Measurements from ENCODE around the gene KLHDC7A. TPM values are rescaled to one million over a fixed set of nuclear protein-coding genes. Genes with fewer than 3 reads are reported as not detected.

KLHDC7A gene
- total RNA-seq, 2 donors from 2014 or later: 0.34 to 0.36 TPM

DNA sequence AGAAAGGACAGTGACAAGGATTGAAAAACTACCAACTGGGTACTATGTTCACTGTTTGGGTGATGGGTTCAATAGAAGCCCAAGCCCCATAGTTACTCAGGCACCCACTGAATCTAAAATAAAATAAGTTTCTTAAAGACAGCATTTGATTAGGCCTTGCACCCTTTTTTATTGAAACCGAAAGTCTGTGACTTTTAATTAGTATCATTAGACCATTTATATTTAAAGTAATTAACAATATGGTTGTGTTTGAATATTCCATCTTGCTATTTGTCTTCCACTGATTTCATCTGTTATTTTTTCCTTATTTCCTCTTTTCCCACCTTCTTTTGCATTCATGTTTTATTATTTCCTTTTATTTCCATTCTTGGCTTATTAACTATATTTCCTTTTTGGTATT lies 27.4 kb downstream of the KLHDC7A start:
- Histone ChIP-seq H3K4me3 (no peak overlapping the region), H3K27ac (no peak overlapping the region), H3K27me3 (replicated peaks; ENCODE audit: insufficient read depth) (no peaks in the 10 kb centered on the region), H3K9me3 (no peaks in the 10 kb centered on the region), H3K36me3 (no peaks in the 10 kb centered on the region), H3K4me1 (replicated peaks) (no peaks in the 10 kb centered on the region)
- TF ChIP-seq POLR2AphosphoS5 (IDR thresholded peaks at IDR 0.05) (no peak), POLR2A (IDR thresholded peaks at IDR 0.05) (no peak)
- TF ChIP-seq, protein P1, sequence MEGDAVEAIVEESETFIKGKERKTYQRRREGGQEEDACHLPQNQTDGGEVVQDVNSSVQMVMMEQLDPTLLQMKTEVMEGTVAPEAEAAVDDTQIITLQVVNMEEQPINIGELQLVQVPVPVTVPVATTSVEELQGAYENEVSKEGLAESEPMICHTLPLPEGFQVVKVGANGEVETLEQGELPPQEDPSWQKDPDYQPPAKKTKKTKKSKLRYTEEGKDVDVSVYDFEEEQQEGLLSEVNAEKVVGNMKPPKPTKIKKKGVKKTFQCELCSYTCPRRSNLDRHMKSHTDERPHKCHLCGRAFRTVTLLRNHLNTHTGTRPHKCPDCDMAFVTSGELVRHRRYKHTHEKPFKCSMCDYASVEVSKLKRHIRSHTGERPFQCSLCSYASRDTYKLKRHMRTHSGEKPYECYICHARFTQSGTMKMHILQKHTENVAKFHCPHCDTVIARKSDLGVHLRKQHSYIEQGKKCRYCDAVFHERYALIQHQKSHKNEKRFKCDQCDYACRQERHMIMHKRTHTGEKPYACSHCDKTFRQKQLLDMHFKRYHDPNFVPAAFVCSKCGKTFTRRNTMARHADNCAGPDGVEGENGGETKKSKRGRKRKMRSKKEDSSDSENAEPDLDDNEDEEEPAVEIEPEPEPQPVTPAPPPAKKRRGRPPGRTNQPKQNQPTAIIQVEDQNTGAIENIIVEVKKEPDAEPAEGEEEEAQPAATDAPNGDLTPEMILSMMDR (IDR thresholded peaks at IDR 0.05): no peak
- intact Hi-C loops (cut with DNase I): no loop called here
- 34% methylated on average over 1 of the region's 1 CpG for WGBS
- no peak for DNase-seq (ENCODE audit: low spot score)

DNA sequence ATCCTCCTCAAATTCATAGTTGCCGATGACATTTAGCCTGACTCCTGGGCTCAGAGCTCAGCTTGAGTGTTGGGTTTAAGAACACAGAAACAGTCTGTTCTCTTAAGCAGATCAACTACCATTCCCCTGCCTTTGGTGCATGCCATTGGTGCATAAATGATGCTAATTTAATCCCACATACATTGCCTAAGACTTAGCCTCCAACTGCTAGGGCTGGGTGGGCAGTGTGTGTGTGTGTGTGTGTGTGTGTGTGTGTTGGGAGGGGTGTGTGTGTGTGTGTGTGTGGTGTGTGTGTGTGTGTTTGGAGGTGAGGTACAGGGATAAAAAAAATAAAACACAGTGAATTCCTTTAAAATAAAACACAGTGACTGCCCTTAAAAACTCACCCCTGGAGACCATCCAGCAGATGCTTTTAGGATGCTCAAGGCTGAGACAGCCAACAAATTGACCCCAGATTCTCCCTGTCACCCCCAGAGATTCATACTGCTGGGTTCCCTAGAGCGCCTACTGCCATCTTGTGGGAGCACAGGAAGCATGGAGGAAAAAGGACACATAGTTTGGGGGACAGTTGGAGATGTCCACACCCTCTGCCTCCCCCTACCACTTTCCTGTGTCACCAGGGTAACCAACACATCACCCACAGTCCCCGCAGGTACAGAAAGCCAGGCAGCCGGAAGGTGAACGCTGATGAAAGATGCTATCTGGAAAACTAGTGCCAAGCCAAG lies 30.6 kb downstream of the KLHDC7A start:
- H3K27me3 ChIP-seq (replicated peaks; ENCODE audit: insufficient read depth): no peaks in the 10 kb centered on the region
- intact Hi-C loops (cut with DNase I): no loop called here
- no peaks in the 10 kb centered on the region for H3K4me1 ChIP-seq (replicated peaks)
- H3K27ac ChIP-seq: no peak overlapping the region
- 61% methylated on average over 5 of the region's 5 CpGs for WGBS
- no peak overlapping the region for H3K4me3 ChIP-seq
- no peaks in the 10 kb centered on the region for H3K36me3 ChIP-seq
- no peak for DNase-seq (ENCODE audit: low spot score)
- no peaks in the 10 kb centered on the region for H3K9me3 ChIP-seq
- TF ChIP-seq, protein P1 (IDR thresholded peaks at IDR 0.05): no peak
- TF ChIP-seq POLR2A (IDR thresholded peaks at IDR 0.05) (no peak), POLR2AphosphoS5 (IDR thresholded peaks at IDR 0.05) (no peak)

DNA sequence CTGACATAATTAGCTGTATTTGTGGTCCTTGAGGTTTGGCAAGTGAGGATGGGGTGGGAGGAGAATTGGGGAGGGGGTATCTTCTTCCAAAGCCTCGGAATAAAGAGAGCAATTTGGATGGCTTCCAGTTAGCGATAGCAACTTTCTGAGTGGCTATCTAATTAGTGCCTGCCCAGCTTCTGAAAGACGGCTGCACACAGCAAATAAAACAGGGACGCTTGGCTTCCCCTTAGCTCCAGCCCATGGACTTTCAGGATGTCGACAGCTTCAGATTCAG lies 31.1 kb downstream of the KLHDC7A start:
- H3K4me3 ChIP-seq: no peak overlapping the region
- DNase-seq (ENCODE audit: low spot score): no peak
- H3K4me1 ChIP-seq (replicated peaks): no peaks in the 10 kb centered on the region
- TF ChIP-seq POLR2A (IDR thresholded peaks at IDR 0.05) (no peak), POLR2AphosphoS5 (IDR thresholded peaks at IDR 0.05) (no peak)
- TF ChIP-seq, protein P1 (IDR thresholded peaks at IDR 0.05): no peak
- 43% methylated on average over 5 of the region's 5 CpGs for WGBS
- H3K9me3 ChIP-seq: no peaks in the 10 kb centered on the region
- no peaks in the 10 kb centered on the region for H3K27me3 ChIP-seq (replicated peaks; ENCODE audit: insufficient read depth)
- H3K27ac ChIP-seq: no peak overlapping the region
- intact Hi-C loops (cut with DNase I): no loop called here
- no peaks in the 10 kb centered on the region for H3K36me3 ChIP-seq

DNA sequence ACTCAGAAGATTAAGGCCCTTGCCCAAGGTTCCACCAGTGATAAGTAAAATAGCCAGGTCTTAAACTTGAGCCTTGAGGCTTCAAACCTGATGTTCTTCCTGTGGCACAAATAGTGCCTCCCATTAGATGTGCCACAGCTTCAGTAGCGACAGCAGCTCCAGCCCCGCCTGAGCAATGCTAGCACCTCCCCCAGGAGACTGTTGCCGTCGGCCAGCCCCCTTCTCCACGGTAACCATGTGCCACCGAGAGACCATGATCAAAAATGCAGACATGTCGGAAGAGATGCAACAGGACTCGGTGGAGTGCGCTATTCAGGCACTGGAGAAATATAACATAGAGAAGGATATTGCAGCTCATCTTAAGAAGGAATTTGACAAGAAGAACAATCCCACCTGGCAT lies 32.2 kb downstream of the KLHDC7A start:
- Histone ChIP-seq H3K27me3 (replicated peaks; ENCODE audit: insufficient read depth) (no peaks in the 10 kb centered on the region), H3K36me3 (no peaks in the 10 kb centered on the region), H3K4me3 (no peak overlapping the region), H3K4me1 (replicated peaks) (no peaks in the 10 kb centered on the region), H3K9me3 (no peaks in the 10 kb centered on the region), H3K27ac (no peak overlapping the region)
- 64% methylated on average over 9 of the region's 9 CpGs for WGBS
- DNase-seq (ENCODE audit: low spot score): no peak
- intact Hi-C loops (cut with DNase I): no loop called here
- TF ChIP-seq, protein P1 (IDR thresholded peaks at IDR 0.05): no peak
- TF ChIP-seq POLR2AphosphoS5 (IDR thresholded peaks at IDR 0.05) (no peak), POLR2A (IDR thresholded peaks at IDR 0.05) (no peak)

DNA sequence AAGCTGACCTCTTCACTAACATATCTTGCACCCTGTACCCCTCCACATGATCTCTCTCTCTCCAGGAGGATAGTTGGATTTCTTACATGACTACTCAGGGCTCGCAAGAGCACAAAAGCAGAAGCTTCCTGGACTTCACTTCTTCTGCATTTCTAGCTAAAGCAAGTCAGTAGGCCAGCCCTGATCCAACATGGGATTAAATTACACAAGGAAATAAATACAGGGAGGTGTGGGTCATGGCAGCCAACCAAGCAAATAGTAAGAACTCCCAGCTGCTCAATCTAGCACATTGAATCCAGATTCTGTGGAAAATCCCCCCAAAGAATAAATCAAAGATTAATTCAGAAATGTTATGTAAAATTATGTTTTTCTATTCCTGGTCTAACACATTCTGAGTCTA lies 33.3 kb downstream of the KLHDC7A start:
- H3K4me1 ChIP-seq (replicated peaks): no peaks in the 10 kb centered on the region
- DNase-seq (ENCODE audit: low spot score): peak; percentile 61
- H3K4me3 ChIP-seq: no peak overlapping the region
- intact Hi-C loops (cut with DNase I): no loop called here
- no peaks in the 10 kb centered on the region for H3K36me3 ChIP-seq
- no peaks in the 10 kb centered on the region for H3K27me3 ChIP-seq (replicated peaks; ENCODE audit: insufficient read depth)
- H3K27ac ChIP-seq: no peak overlapping the region
- WGBS: 18% methylated on average over 1 of the region's 1 CpG
- H3K9me3 ChIP-seq: no peaks in the 10 kb centered on the region
- TF ChIP-seq POLR2A (IDR thresholded peaks at IDR 0.05) (no peak), POLR2AphosphoS5 (IDR thresholded peaks at IDR 0.05) (peak; percentile 60)
